Stomach smooth muscle (tissue), 2 donors: ENCODE measurements around the gene SCAANT1.

Experiments used
- H3K27ac ChIP-seq: one replicate; pipeline ENCODE4 v1.7.0; 2013; ENCODE audit warnings: mild to moderate bottlenecking, low read length, inconsistent platforms
- H3K27me3 ChIP-seq, 2 donors: one replicate each; pipeline ENCODE4 v1.7.0; 2013; ENCODE audit warnings: low read length in 2 of 2; ENCODE audit not compliant: insufficient read depth in 2 of 2, control insufficient read depth in 1 of 2
- H3K36me3 ChIP-seq, 2 donors: one replicate each; pipeline ENCODE4 v1.7.0; 2013; ENCODE audit warnings: low read length in 2 of 2; ENCODE audit not compliant: control insufficient read depth in 2 of 2, insufficient read depth in 2 of 2
- H3K4me1 ChIP-seq: one replicate; pipeline ENCODE4 v1.7.0; 2013; ENCODE audit warnings: low read length; ENCODE audit not compliant: control insufficient read depth, insufficient read depth
- H3K4me3 ChIP-seq, 2 donors: one replicate each; pipeline ENCODE4 v1.7.0; 2013; ENCODE audit warnings: low read length in 2 of 2
- H3K9ac ChIP-seq, 2 donors: one replicate each; pipeline ENCODE4 v1.7.0; 2013; ENCODE audit warnings: low read length in 2 of 2, mild to moderate bottlenecking in 1 of 2
- H3K9me3 ChIP-seq, 2 donors: one replicate each; pipeline ENCODE4 v1.7.0; 2013; ENCODE audit warnings: low read length in 2 of 2; ENCODE audit not compliant: control insufficient read depth in 2 of 2
- donor health status: healthy.
- donor health status: Pancreatic carcinoma.

The SCAANT1 gene

DNA sequence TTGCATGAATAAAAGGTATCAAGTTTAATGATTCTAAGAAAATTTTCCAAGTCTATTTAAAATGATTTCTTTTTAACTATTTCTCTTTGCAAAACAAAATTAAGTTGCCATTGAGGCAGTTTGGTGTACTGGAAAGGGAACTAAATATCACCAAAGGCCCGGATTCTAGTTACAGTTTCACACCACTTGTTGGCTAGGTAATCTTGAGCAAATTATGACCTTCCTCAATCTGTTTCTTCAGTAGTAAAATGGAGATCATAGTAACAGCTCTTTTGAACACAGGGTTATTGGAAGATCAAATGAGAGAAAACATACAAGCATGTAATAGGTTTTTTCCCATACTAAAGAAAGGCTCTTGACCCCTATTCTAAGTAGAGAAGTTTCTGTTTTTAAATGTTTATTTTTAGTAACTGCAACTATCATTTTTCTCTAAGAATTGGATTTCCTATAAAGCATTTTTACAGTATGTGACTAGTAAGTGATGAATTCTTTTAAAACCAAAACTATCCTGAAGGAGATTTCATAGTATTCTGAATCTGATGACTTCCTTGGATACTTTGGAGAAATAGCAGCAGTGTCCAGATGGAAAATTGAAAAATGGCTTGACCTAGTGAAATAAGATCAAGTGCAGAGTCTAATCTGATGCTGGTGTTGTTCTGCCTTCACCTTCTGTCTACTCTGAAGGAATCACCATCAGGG is 15.7 kb downstream of the SCAANT1 start:
- Histone ChIP-seq H3K36me3 (peaks cover 0 to 8% of the 10 kb centered on the region in 2 donors), H3K4me3 (no peak overlapping the region), H3K9me3 (no peaks in the 10 kb centered on the region), H3K4me1 (no peaks in the 10 kb centered on the region), H3K27ac (no peak overlapping the region), H3K9ac (no peak overlapping the region), H3K27me3 (no peaks in the 10 kb centered on the region)

DNA sequence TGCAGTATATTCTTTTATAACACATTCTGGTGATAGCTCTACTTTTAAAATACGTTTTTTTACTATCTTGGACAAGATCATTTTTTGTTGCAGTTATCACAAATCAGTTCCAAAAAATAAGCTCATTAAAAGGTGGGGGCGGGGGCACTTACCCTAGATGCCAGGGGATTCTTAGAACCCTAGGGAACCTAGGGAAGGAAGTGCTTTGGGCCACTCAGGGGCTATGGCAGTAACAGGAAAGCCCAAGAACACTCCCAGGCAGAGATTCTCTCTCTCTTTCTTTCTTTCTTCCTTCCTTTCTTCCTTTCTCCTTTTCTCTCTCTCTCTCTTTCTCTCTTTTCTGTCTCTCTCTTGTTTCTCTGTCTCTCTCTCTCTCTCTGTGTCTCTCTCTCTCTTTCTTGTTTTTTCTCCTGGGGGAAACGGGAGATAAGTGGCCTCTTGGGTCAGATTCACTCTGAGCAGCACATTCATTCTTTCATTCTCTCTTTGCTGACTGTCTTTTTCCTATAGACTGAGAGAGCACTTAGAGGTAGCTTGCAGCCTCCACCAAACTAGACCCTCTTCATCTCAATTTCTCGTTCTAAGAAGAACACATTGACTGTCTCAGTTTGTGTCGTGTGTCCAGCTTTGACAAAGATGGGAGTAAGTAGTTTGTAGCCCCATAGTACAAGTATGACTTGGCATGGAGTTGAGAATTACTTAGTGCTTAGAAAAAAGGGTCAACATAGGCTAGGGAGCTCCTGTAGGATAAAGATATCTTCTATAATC is 16.6 kb downstream of the SCAANT1 start:
- Histone ChIP-seq H3K9ac (no peak overlapping the region), H3K4me3 (no peak overlapping the region), H3K27me3 (no peaks in the 10 kb centered on the region), H3K27ac (no peak overlapping the region), H3K36me3 (peaks cover 0 to 6% of the 10 kb centered on the region in 2 donors), H3K4me1 (no peaks in the 10 kb centered on the region), H3K9me3 (no peaks in the 10 kb centered on the region)

DNA sequence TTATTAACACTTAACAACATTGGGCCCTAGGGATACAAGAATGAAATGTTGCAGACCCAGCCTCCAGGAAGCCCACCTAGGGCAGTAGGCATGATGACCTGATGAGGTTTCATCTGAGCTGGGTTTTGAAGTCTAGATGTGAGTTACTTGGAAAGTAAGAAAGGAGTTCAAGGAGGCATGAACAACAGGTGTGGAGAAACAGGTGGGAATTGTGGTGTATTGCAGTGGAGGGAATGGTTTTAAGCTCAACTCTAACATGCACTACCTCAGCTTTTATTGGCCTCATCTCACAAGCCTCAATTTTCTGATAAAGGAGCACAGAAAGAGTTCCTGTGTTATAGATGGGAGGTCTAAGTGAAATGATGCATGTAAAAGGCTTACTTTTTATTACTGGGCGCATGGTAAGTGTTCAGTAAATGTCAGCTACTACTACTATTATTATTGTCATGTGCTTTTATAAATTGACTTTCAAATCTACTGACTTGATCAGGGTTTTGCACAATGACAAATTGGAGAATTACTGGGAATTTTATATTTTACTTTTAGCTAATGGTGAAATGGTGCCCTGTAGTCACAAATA is 19.3 kb downstream of the SCAANT1 start:
- H3K4me1 ChIP-seq = no peaks in the 10 kb centered on the region
- H3K27ac ChIP-seq = no peak overlapping the region
- H3K9ac ChIP-seq = no peak overlapping the region
- H3K27me3 ChIP-seq = no peaks in the 10 kb centered on the region
- no peak overlapping the region for H3K4me3 ChIP-seq
- H3K36me3 ChIP-seq = no peaks in the 10 kb centered on the region
- no peaks in the 10 kb centered on the region for H3K9me3 ChIP-seq

DNA sequence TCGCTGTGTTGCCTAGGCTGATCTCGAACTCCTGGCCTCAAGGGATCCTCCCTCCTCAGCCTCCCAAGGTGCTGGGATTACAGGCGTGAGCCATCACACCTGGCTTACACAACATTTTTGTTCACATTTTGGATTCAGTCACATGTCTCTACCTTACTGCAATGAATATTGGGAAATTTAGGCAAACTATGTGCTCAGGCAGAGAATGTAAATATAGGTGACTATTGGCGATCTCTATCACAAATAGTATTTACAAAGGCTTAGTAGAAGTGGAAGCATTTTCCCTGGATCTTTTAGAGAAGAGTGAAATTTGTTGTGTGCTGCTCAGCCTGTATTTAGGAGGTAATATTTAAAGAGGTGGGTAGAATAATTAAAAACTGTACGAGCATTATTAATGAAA is 20.7 kb downstream of the SCAANT1 start:
- H3K4me3 ChIP-seq = no peak overlapping the region
- no peak overlapping the region for H3K27ac ChIP-seq
- H3K9ac ChIP-seq = no peak overlapping the region
- no peaks in the 10 kb centered on the region for H3K27me3 ChIP-seq
- H3K4me1 ChIP-seq = peaks cover 5% of the 10 kb centered on the region
- no peaks in the 10 kb centered on the region for H3K9me3 ChIP-seq
- no peaks in the 10 kb centered on the region for H3K36me3 ChIP-seq

DNA sequence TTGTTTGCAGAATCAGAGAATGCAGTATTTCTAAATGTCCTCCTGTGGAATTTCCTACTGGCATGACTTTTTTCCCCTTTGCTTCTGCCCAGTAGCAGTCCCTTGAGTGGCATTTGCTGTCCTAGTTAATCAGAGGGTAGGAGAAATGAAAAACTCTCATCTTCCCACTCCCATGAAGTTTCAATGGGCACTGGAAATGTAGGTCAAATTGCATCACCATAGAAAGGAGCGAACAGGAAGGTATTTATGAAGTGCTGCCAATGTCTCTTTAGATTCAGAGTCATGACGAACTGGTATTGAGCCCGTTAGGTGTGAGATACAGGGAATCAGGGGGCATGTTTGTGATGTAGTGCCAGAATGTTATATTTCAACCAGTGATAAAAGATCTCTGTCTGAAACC is 25.3 kb downstream of the SCAANT1 start:
- no peaks in the 10 kb centered on the region for H3K36me3 ChIP-seq
- H3K27me3 ChIP-seq = no peaks in the 10 kb centered on the region
- H3K9ac ChIP-seq = no peak overlapping the region
- no peak overlapping the region for H3K27ac ChIP-seq
- H3K4me1 ChIP-seq = peaks cover 5% of the 10 kb centered on the region
- peak overlapping the region in 1 of 2 donors; percentile 27 for H3K4me3 ChIP-seq
- no peaks in the 10 kb centered on the region for H3K9me3 ChIP-seq

GRCh38 chr3:63880653-63881052 is 31.5 kb downstream of the SCAANT1 start:
- no peak overlapping the region for H3K27ac ChIP-seq
- H3K27me3 ChIP-seq = no peaks in the 10 kb centered on the region
- peaks cover 6% of the 10 kb centered on the region for H3K4me1 ChIP-seq
- no peaks in the 10 kb centered on the region for H3K36me3 ChIP-seq
- no peak overlapping the region for H3K9ac ChIP-seq
- no peak overlapping the region for H3K4me3 ChIP-seq
- no peaks in the 10 kb centered on the region for H3K9me3 ChIP-seq

- Histone ChIP-seq H3K9ac (no peak overlapping the region), H3K9me3 (no peaks in the 10 kb centered on the region), H3K4me1 (peaks cover 6% of the 10 kb centered on the region), H3K4me3 (peak overlapping the region in 1 of 2 donors; percentile 21), H3K27me3 (no peaks in the 10 kb centered on the region), H3K36me3 (no peaks in the 10 kb centered on the region), H3K27ac (no peak overlapping the region)
Measured at GRCh38 chr3:63878394-63879060, 33.7 kb downstream of the SCAANT1 start.

GRCh38 chr3:63877737-63878393 is 34.3 kb downstream of the SCAANT1 start:
- H3K27ac ChIP-seq = no peak overlapping the region
- peak overlapping the region in 1 of 2 donors; percentile 2 for H3K9ac ChIP-seq

GRCh38 chr3:63876260-63876659 is 35.9 kb downstream of the SCAANT1 start:
- no peaks in the 10 kb centered on the region for H3K36me3 ChIP-seq
- no peak overlapping the region for H3K27ac ChIP-seq
- no peak overlapping the region for H3K4me3 ChIP-seq
- no peak overlapping the region for H3K9ac ChIP-seq
- no peaks in the 10 kb centered on the region for H3K27me3 ChIP-seq
- peaks cover 6% of the 10 kb centered on the region for H3K4me1 ChIP-seq
- no peaks in the 10 kb centered on the region for H3K9me3 ChIP-seq

More at GRCh38 chr3:63877737-63878393, 34.3 kb downstream of the SCAANT1 start:
- Histone ChIP-seq H3K4me1 (peaks cover 6% of the 10 kb centered on the region), H3K36me3 (no peaks in the 10 kb centered on the region), H3K4me3 (peak overlapping the region in 1 of 2 donors; percentile 21), H3K9me3 (no peaks in the 10 kb centered on the region), H3K27me3 (no peaks in the 10 kb centered on the region)

GRCh38 chr3:63875510-63875909 is 36.7 kb downstream of the SCAANT1 start:
- Histone ChIP-seq H3K27ac (no peak overlapping the region), H3K4me3 (no peak overlapping the region), H3K4me1 (peaks cover 6% of the 10 kb centered on the region)

More at GRCh38 chr3:63875510-63875909, 36.7 kb downstream of the SCAANT1 start:
- Histone ChIP-seq H3K9ac (no peak overlapping the region), H3K27me3 (no peaks in the 10 kb centered on the region), H3K36me3 (no peaks in the 10 kb centered on the region), H3K9me3 (no peaks in the 10 kb centered on the region)
